ENCODE results near the gene DKK2.

- no peak for TF ChIP-seq CTCF (conservative IDR thresholded peaks at IDR 0.05)
- no peak for TF ChIP-seq ZFX (IDR thresholded peaks at IDR 0.05)
These were observed 105.6 kb downstream of the DKK2 start for GRCh38 chr4:106930522-106930921.
